T-helper 2 cell treated with Interferon-gamma antibody and Interleukin-4, amounts not matched to agents 5 μg/mL and 100 μg/mL, for 36 hours (primary cell): ENCODE measurements around the gene CD79A.
A peak's percentile ranks its signal among the peaks of the same experiment; 100 is the strongest.

Experiments used
- DNase-seq: peaks from one replicate; pipeline ENCODE4 v3.0.0; 2021; ENCODE audit warnings: low spot score
- H3K27ac Mint-ChIP-seq: one replicate; pipeline ENCODE4 v1.8.0; 2021; ENCODE audit warnings: mild to moderate bottlenecking, mixed read lengths
- H3K27me3 Mint-ChIP-seq: one replicate; pipeline ENCODE4 v1.8.0; 2021; ENCODE audit warnings: low read depth, mixed read lengths
- H3K36me3 Mint-ChIP-seq: one replicate; pipeline ENCODE4 v1.8.0; 2021; ENCODE audit warnings: low read depth, mixed read lengths
- H3K4me1 Mint-ChIP-seq: one replicate; pipeline ENCODE4 v1.8.0; 2021; ENCODE audit warnings: low read depth, mixed read lengths
- H3K4me3 Mint-ChIP-seq: one replicate; pipeline ENCODE4 v1.8.0; 2022; ENCODE audit warnings: mild to moderate bottlenecking, moderate library complexity, mixed read lengths
- H3K9me3 Mint-ChIP-seq: one replicate; pipeline ENCODE4 v1.8.0; 2021; ENCODE audit warnings: mixed read lengths

The CD79A gene

GRCh38 chr19:41859213-41859617, 17.9 kb upstream of the CD79A start:
- Mint-ChIP-seq H3K36me3 (peaks cover 36% of the 10 kb centered on the region), H3K9me3 (no peaks in the 10 kb centered on the region), H3K27ac (peak overlapping the region; percentile 95), H3K27me3 (peaks cover 10% of the 10 kb centered on the region), H3K4me1 (peaks cover 31% of the 10 kb centered on the region), H3K4me3 (peak overlapping the region; percentile 91)
- DNase-seq, result no peak

- peaks cover 4% of the 10 kb centered on the region for H3K27me3 Mint-ChIP-seq
- H3K4me3 Mint-ChIP-seq, result peak within 1 kb of the TSS; percentile 97
- H3K27ac Mint-ChIP-seq, result peak within 1 kb of the TSS; percentile 95
- peaks cover 42% of the 10 kb centered on the region for H3K36me3 Mint-ChIP-seq
- peaks cover 37% of the 10 kb centered on the region for H3K4me1 Mint-ChIP-seq
- no peaks in the 10 kb centered on the region for H3K9me3 Mint-ChIP-seq
- peak; percentile 97 for DNase-seq
Measured at GRCh38 chr19:41859618-41860418, 17.3 kb upstream of the CD79A start, which contains the start of gene RPS19. Gene RPS19 (plus strand): TSS chr19:41860255. CDS start chr19:41860775, 520 bp downstream.

DNA sequence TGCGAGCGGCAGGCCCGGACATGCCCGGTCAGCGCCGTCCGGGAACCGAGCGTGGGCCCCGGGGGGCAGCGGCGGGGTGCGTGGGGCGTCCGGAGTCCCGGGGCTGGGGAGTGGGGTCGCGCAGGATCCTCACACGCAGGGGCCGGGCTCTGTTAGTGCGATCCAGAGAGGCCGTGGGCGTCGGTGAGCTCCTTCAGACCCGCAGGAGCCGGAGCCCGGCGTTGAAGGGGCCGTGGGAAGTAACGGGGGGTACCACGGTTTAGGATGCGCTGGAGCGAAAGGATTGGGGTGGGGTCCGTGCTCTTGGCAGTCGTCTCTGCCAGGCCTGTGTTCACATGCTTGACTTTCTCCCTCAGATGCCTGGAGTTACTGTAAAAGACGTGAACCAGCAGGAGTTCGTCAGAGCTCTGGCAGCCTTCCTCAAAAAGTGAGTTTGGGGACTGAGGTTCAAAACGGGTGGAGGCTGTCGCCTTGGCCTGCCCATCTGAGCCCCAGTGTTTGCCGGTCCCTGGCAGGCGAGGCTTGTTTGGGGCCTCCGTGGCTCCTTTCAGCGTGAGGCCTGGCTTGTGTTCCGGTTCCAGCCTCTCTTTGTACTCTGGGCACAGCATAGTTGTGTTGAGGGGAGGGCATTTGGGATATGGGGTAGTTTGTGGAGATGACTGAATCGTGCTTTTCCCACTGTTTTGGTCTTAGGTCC, 16.5 kb upstream of the CD79A start:
- Mint-ChIP-seq H3K9me3 (no peaks in the 10 kb centered on the region), H3K36me3 (peaks cover 47% of the 10 kb centered on the region), H3K27ac (peak overlapping the region; percentile 87), H3K4me1 (peaks cover 37% of the 10 kb centered on the region), H3K27me3 (no peaks in the 10 kb centered on the region), H3K4me3 (peak overlapping the region; percentile 97)
- DNase-seq, result no peak

DNA sequence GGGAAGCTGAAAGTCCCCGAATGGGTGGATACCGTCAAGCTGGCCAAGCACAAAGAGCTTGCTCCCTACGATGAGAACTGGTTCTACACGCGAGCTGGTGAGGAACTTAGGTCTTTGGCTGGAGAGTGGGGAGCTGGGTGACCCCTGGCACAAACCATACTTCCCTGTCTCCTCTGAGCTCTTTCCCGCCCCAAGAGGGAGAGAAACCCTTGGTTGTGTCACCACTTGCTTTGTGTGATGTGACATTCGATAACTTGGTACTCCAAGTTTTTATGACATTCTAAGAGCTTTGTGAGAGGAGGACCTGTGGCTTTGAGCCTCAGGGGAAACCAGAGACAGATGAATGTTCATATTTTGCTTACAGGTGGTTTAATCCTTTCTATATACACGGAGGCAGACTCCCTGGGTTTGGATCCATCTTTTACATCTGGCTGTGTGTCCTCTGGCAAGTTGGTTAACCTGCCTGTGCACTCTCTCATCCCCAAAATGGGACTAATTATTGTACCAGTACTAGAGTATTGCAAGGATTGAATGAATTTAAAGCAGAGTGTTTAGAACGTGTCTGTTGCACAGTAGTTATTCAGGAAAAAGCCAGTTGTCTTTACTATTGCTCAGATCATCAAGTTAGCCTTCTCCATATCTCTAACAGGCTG, 15.8 kb upstream of the CD79A start:
- no peak for DNase-seq
- peak overlapping the region; percentile 97 for H3K4me3 Mint-ChIP-seq
- no peaks in the 10 kb centered on the region for H3K27me3 Mint-ChIP-seq
- H3K36me3 Mint-ChIP-seq, result peaks cover 50% of the 10 kb centered on the region
- peaks cover 37% of the 10 kb centered on the region for H3K4me1 Mint-ChIP-seq
- no peaks in the 10 kb centered on the region for H3K9me3 Mint-ChIP-seq
- peak overlapping the region; percentile 87 for H3K27ac Mint-ChIP-seq

- H3K27ac Mint-ChIP-seq, result peak overlapping the region; percentile 78
- DNase-seq, result no peak
- H3K9me3 Mint-ChIP-seq, result no peaks in the 10 kb centered on the region
- H3K4me3 Mint-ChIP-seq, result peak overlapping the region; percentile 97
- no peaks in the 10 kb centered on the region for H3K27me3 Mint-ChIP-seq
- H3K36me3 Mint-ChIP-seq, result peaks cover 54% of the 10 kb centered on the region
- peaks cover 40% of the 10 kb centered on the region for H3K4me1 Mint-ChIP-seq
Measured at GRCh38 chr19:41861846-41862245, 15.2 kb upstream of the CD79A start.

DNA sequence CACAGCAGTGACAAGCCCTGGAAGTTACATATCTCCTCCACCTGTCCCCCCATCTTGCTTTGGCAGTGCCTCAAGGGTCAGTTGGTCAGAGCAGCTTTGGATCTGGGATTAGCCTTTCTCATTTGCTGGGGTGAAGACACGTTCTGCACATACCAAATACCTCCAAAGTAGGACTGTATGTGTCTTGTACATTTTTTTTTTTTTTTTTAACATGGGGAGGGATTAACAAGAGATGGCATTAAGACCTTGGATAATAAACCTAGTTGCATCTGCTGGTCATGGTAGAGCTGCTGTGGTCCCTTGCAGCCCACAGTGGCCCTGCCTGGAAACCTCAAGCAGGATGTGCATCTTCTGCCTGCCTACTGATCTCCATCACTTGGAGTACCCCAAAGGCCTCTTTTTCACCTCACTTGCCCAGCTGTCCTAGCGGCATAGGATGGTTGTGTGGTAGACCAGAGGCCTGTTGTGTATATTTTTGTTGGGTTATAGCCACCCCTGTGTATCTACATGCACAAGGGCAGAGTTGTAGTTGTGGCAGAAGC, 14.6 kb upstream of the CD79A start:
- H3K9me3 Mint-ChIP-seq, result no peaks in the 10 kb centered on the region
- peak overlapping the region; percentile 97 for H3K4me3 Mint-ChIP-seq
- no peak for DNase-seq
- no peaks in the 10 kb centered on the region for H3K27me3 Mint-ChIP-seq
- peaks cover 40% of the 10 kb centered on the region for H3K4me1 Mint-ChIP-seq
- H3K36me3 Mint-ChIP-seq, result peaks cover 55% of the 10 kb centered on the region
- H3K27ac Mint-ChIP-seq, result peak overlapping the region; percentile 18

DNA sequence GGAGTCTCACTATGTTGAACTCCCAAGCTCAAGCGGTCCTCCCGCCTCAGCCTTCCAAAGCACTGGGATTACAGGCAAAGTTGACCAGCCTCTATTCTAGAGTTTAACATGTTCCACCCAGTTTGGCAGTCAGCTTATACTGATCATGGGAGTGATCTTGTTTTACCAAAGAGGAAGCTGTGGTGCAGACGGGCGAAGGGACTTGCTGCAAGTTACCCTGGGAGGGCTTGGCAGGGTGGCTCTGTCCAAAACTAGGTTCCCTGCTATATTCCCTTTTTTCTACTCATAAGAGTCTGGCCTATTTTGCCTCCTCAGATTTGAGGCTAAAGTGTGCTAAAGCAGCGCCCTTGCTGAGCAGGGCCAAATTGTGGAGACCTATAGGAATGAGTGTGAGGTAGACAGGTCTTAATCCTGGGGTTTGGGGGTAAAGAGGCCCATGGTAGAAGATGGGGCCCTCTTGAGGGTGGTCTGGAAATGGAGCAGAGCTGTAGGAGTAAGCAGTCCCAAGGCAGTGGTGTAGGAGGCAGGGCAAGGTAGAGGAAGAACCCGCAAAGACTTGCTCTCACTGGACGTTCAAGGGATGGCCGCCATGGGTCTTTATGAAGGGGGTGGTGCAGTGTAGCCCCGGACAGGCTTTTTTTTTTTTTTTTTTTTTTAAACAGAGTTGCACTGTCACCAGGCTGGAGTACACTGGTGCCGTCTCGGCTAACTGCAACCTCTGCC, 13.7 kb upstream of the CD79A start:
- H3K36me3 Mint-ChIP-seq, result peaks cover 64% of the 10 kb centered on the region
- H3K4me3 Mint-ChIP-seq, result peak overlapping the region; percentile 97
- DNase-seq, result no peak
- H3K9me3 Mint-ChIP-seq, result no peaks in the 10 kb centered on the region
- H3K4me1 Mint-ChIP-seq, result peaks cover 47% of the 10 kb centered on the region
- peak overlapping the region; percentile 60 for H3K27ac Mint-ChIP-seq
- no peaks in the 10 kb centered on the region for H3K27me3 Mint-ChIP-seq

- Mint-ChIP-seq H3K36me3 (peaks cover 71% of the 10 kb centered on the region), H3K4me1 (peaks cover 53% of the 10 kb centered on the region), H3K27ac (peak overlapping the region; percentile 39), H3K27me3 (no peaks in the 10 kb centered on the region), H3K9me3 (no peaks in the 10 kb centered on the region), H3K4me3 (peak overlapping the region; percentile 33)
- no peak for DNase-seq
Measured at GRCh38 chr19:41864374-41864773, 12.7 kb upstream of the CD79A start.

DNA sequence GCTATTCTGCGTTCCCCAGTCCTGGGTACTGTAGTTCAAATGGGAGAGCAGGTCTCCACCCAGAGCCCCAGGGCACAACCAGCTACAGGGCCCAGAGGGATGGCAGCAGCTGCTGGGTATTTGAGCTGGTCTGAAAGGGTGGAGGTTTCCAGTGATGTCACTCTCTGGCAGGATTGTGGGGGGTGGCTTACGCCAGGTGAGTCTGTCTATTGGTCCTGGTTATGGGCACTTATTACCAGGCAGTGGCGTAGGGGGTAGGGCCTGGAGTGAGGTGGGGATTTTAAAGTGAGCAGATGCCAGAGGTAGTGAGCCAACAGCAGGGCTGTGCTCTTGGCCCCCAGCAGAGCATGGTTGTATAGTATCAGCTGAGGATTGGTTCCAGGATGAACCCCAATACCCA, 10.8 kb upstream of the CD79A start:
- H3K27me3 Mint-ChIP-seq, result no peaks in the 10 kb centered on the region
- H3K9me3 Mint-ChIP-seq, result no peaks in the 10 kb centered on the region
- H3K36me3 Mint-ChIP-seq, result peaks cover 78% of the 10 kb centered on the region
- peak overlapping the region; percentile 45 for H3K27ac Mint-ChIP-seq
- peaks cover 63% of the 10 kb centered on the region for H3K4me1 Mint-ChIP-seq
- peak overlapping the region; percentile 40 for H3K4me3 Mint-ChIP-seq
- DNase-seq, result no peak

DNA sequence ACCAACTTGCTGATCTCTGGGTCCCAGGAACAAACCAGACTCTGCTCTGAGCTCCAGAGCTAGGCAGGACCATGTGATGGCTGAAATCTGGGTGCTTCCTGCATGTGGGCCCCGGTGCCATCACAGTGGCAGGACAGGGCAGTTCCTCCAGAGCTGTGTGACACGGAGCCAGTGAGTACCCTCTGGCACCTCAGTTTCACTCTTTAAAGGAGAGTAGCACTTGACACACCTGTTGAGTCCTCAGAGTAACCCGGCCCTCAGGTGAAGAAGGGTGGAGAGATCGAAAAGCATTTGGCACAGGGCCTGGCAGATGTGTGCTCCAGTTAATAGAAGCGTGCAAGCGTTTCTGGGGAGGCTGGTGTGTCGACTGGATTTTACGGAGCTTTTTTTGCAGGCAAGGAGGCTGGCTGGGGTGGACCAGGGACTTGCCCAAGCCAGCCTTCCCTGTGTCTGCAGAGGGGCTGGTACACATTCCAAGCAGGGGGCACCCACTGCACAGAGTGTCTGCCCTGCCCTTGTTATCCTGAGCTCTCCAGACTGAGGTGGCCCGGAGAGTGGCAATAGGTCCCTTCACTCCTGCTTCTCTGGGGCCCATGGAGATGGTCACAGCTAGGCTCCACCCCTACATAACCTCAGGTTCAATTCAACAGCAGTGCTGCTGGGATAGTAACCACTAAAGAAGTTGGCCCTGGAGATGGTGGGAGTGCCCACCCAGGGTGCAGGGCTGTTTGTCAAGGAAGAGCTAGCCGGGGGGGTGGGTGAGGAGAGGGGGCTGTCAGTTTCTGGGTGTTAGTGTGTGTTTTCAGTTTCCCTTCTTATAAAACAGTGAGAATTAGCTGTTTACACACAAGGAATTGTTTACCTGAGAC, 8.7 kb upstream of the CD79A start:
- no peaks in the 10 kb centered on the region for H3K9me3 Mint-ChIP-seq
- H3K27me3 Mint-ChIP-seq, result no peaks in the 10 kb centered on the region
- peak overlapping the region; percentile 70 for H3K27ac Mint-ChIP-seq
- peak overlapping the region; percentile 41 for H3K4me3 Mint-ChIP-seq
- DNase-seq, result no peak
- H3K4me1 Mint-ChIP-seq, result peaks cover 60% of the 10 kb centered on the region
- H3K36me3 Mint-ChIP-seq, result peaks cover 73% of the 10 kb centered on the region

- no peaks in the 10 kb centered on the region for H3K27me3 Mint-ChIP-seq
- no peaks in the 10 kb centered on the region for H3K9me3 Mint-ChIP-seq
- H3K4me1 Mint-ChIP-seq, result peaks cover 57% of the 10 kb centered on the region
- peak overlapping the region; percentile 41 for H3K4me3 Mint-ChIP-seq
- peaks cover 70% of the 10 kb centered on the region for H3K36me3 Mint-ChIP-seq
- DNase-seq, result no peak
- H3K27ac Mint-ChIP-seq, result peak overlapping the region; percentile 24
Measured at GRCh38 chr19:41868989-41869300, 8.1 kb upstream of the CD79A start.

- Mint-ChIP-seq H3K4me1 (peaks cover 55% of the 10 kb centered on the region), H3K27ac (peak overlapping the region; percentile 62), H3K9me3 (no peaks in the 10 kb centered on the region), H3K4me3 (peak overlapping the region; percentile 26), H3K27me3 (no peaks in the 10 kb centered on the region), H3K36me3 (peaks cover 65% of the 10 kb centered on the region)
- DNase-seq, result no peak
Measured at GRCh38 chr19:41869374-41869955, 7.6 kb upstream of the CD79A start.
